GM12878 (cell line): ENCODE data around the gene KLHL24. TPM values are rescaled to one million over a fixed set of nuclear protein-coding genes. Genes with fewer than 3 reads are reported as not detected.

Experiments
- ATF2 ChIP-seq: IDR thresholded peaks from 2 replicates; pipeline ENCODE4 v1.6.1; 2012; ENCODE audit warnings: low read length, inconsistent platforms
- BRCA1 ChIP-seq: IDR thresholded peaks from 2 replicates; pipeline ENCODE4 v1.6.1; 2011; ENCODE audit warnings: low read depth, low read length, improper control_type of control experiment
- E2F8 ChIP-seq: fragments of 450-650 bp; IDR thresholded peaks from 2 replicates; pipeline ENCODE4 v1.6.1; 2018; ENCODE audit warnings: mild to moderate bottlenecking, low read depth, moderate library complexity; ENCODE audit not compliant: partially characterized antibody
- ELK1 ChIP-seq: IDR thresholded peaks from 2 replicates; pipeline ENCODE4 v1.6.1; 2012; ENCODE audit warnings: low read depth, low read length, improper control_type of control experiment
- ETV6 ChIP-seq, 2 experiments: fragments of 450-650 bp in 1 of 2; IDR thresholded peaks in 1 of 2; conservative IDR thresholded peaks in 1 of 2; 2 replicates each; pipeline ENCODE4 v1.6.1; 2014; ENCODE audit warnings: antibody characterized with exemption in 1 of 2, borderline replicate concordance in 1 of 2, low read depth in 1 of 2, mild to moderate bottlenecking in 1 of 2, moderate library complexity in 1 of 2
- FOXM1 ChIP-seq: IDR thresholded peaks from 2 replicates; pipeline ENCODE4 v1.6.1; 2012; ENCODE audit warnings: low read depth, mild to moderate bottlenecking, inconsistent platforms, low read length, moderate library complexity
- HCFC1 ChIP-seq: fragments of 150-350 bp; IDR thresholded peaks from 2 replicates; pipeline ENCODE4 v1.6.1; 2014; ENCODE audit warnings: low read length
- MEF2B ChIP-seq: fragments of 450-650 bp; IDR thresholded peaks from 2 replicates; pipeline ENCODE4 v1.6.1; 2018; ENCODE audit warnings: mild to moderate bottlenecking, moderate library complexity; ENCODE audit not compliant: partially characterized antibody, poor library complexity, severe bottlenecking
- PAX8 ChIP-seq: fragments of 450-650 bp; IDR thresholded peaks from 2 replicates; pipeline ENCODE4 v1.6.1; 2017; ENCODE audit warnings: mild to moderate bottlenecking, moderate library complexity
- RAD51 ChIP-seq: fragments of 450-650 bp; IDR thresholded peaks from 2 replicates; pipeline ENCODE4 v1.6.1; 2016; ENCODE audit warnings: moderate library complexity, mild to moderate bottlenecking, inconsistent platforms
- RBBP5 ChIP-seq: fragments of 200-600 bp; sonication (generic); conservative IDR thresholded peaks from 2 replicates; pipeline ENCODE4 v1.6.1; 2016
- RFX5 ChIP-seq: IDR thresholded peaks from 2 replicates; pipeline ENCODE4 v1.6.1; 2011; ENCODE audit warnings: low read depth, low read length, improper control_type of control experiment
- TCF12 ChIP-seq: IDR thresholded peaks from 2 replicates; pipeline ENCODE4 v1.6.1; 2011; ENCODE audit warnings: low read depth, mild to moderate bottlenecking, low read length
- polyA plus RNA-seq, 11 experiments: library from polyadenylated mRNA; depleted of rRNA in 4 of 11; unstranded in 6 of 11; stranded (reverse) in 5 of 11; fragments of >200 nt; fragmentation: Nextera tagmentation in 4 of 11; fragmentation: Illumina TruSeq in 1 of 11; extraction: Ambion mirVana in 4 of 11; extraction: Trizol in 1 of 11; gene quantifications; 1 replicate in 1 of 11; 2 replicates in 10 of 11; pipeline versions ENCODE4 v1.2.1 to v1.2.3, GENCODE V29; 2011 to 2016; ENCODE audit warnings: inconsistent platforms in 2 of 11, missing spikeins in 2 of 11, low read depth in 1 of 11
- total RNA-seq, 4 experiments: library from RNA; depleted of rRNA in 3 of 4; stranded (reverse); fragments of >200 nt in 3 of 4; fragmentation: Illumina TruSeq in 1 of 4; extraction: Trizol in 1 of 4; gene quantifications; 2 replicates each; pipeline versions ENCODE4 v1.2.1 to v1.2.3, GENCODE V29; 2013 to 2021

The KLHL24 gene
- total and polyA plus RNA-seq, 10 of the 15 experiments (the other 5 are each of a cell fraction or from before 2014, with no cell fraction given), result 0.91 to 24.3 (median 5.3) TPM

- TF ChIP-seq HCFC1, result no peak; the same call in 1 of the 2 replicates
- TF ChIP-seq RAD51, result peak; percentile 52
- TF ChIP-seq BRCA1, result 0 out of 2 replicates have a peak, but pooled peaks have one; percentile 25
- no peak for TF ChIP-seq ATF2
- no peak; a peak in 1 of 4 replicates for TF ChIP-seq ETV6 (conservative IDR thresholded peaks at IDR 0.05 in 1 of 2, IDR thresholded peaks at IDR 0.05 in 1 of 2; ENCODE audit: borderline replicate concordance in 1 of 2, low read depth in 1 of 2)
- no peak for TF ChIP-seq RBBP5
- TF ChIP-seq PAX8, result no peak
- TF ChIP-seq TCF12, result 0 out of 2 replicates have a peak, but pooled peaks have one; percentile 50
- TF ChIP-seq FOXM1, result no peak
- TF ChIP-seq MEF2B, result peak; percentile 65
- peak; percentile 32; the same call in 1 of the 2 replicates for TF ChIP-seq RFX5
- TF ChIP-seq ELK1, result no peak
- TF ChIP-seq E2F8, result no peak
Observed at GRCh38 chr3:183636221-183637105, 1.0 kb downstream of the KLHL24 start (continued).
